Measurements from ENCODE around the gene ATP13A2.

ATP13A2 gene

DNA sequence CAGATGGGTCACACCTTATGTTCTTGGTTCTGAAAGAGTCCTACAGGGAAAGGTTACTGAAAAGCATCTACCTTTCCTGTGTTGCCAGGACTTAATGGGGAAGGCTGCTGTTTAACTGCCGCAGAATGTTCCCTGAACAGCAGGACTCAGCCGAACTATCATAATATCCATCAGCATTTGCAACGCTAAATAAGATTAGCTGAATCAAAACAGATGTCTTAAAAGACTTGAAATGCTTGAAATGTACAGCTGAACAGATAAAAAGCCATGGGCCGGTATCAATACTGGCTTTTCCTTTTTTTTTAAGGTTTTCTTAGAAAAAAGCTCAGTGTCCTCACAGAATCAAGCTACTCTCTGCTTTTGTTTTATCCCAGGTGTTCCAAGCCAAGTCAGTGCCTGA lies 19.7 kb upstream of the ATP13A2 start:
- no peak for DNase-seq

GRCh38 chr1:17030206-17030605 lies 18.5 kb upstream of the ATP13A2 start:
- no peak for DNase-seq

GRCh38 chr1:17028662-17029188 lies 17.0 kb upstream of the ATP13A2 start:
- DNase-seq = no peak

DNA sequence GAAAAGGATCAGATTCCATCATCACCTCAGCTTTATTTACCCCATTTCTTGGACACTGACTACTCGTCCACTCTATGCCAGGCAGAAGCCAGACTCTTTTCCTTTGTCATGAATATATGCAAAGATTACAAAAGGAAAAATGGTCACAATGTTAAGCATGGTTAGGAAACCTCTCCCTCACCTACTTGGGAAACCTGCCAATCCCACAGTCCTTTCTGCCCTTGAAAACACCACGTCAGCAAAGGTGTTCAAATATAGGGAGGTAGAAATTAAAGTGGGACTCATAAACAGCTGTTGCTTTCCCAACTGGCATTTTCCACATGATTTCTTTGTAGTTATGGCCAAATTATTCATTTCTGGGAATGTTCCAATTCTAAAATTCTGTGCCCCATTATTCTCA lies 16.2 kb upstream of the ATP13A2 start:
- DNase-seq = no peak

DNA sequence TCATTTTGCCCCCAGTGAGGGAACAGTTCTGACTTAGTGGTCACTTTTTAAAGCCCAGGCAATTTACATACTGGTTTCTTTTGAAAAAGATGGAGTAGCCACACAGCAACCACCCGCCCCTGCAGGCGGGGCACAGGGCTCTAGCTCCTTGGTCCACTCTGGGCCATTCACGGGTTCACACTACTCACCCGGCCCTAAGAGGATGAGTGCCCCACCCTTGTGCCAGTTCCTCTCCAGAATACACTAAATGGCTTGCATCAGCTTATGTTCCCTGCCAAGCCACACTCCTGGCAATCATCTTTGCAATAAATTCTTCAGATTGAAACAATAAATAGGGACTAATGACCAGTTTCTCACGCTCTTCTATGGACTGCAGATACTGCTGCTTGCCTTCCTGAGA lies 15.7 kb upstream of the ATP13A2 start:
- no peak for DNase-seq

DNA sequence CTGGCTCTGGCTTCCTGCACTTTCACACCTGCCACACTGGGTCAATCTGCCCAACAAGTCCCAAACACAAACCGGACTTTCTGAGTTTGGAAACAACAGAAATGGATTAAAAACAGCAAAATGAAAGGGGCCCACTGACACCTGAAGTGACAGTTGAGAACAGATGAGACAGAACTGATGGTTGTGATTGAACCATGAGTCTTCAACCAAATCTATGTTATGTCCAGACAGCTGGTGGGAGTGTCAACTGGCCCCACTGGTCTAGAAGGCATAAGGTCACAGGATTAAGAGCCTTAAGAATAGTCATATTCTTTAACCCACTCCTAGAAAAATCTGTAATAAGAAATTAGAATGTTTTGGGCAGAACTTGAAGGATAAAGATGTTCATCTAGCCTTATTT lies 13.0 kb upstream of the ATP13A2 start:
- no peak for DNase-seq

GRCh38 chr1:17023573-17023972 lies 11.8 kb upstream of the ATP13A2 start:
- DNase-seq = no peak

GRCh38 chr1:17023102-17023501 lies 11.4 kb upstream of the ATP13A2 start:
- no peak for DNase-seq

- no peak for DNase-seq
These were observed 10.2 kb upstream of the ATP13A2 start for GRCh38 chr1:17021896-17022295.

DNA sequence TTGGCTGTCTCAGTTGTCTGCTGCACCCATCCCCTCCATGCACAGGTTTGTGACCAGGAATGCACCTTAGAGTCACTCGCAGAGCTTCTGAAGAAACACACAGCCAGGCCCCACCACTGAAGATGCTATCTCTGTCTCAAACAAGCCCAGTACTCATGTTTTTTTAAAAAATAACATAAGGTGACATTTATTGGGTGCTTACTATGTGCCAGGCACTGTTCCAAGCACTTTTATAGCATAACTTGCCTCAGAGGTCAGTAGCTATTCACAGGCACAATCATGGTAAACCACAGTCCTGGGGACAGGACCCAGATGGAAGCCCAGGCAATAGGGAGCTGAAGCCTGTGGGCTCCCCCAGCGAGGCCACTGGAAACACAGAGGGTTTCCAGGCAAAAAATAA lies 8.8 kb upstream of the ATP13A2 start:
- no peak for DNase-seq

- DNase-seq = no peak
These were observed 7.1 kb upstream of the ATP13A2 start for GRCh38 chr1:17018849-17019248.

DNA sequence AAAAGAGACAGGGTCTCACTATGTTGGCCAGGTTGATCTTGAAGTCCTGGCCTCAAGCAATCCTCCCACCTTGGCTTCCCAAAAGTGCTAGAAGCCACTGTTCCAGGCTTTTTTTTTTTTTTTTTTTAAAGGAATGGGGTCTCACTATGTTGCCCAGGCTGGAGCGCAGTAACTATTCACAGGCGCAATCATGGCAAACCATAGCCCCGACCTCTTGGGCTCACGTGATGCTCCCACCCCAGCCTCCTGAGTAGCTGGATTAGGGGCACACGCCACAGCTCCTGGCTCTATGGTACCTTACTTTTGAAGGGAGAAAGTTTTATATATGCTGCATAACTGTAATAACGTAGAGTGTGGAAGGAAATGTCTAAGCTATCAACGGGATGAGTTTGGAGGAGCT lies 5.7 kb upstream of the ATP13A2 start:
- no peak for DNase-seq

- no peak for DNase-seq
These were observed 4.6 kb upstream of the ATP13A2 start for GRCh38 chr1:17016317-17016661.

- DNase-seq = no peak
These were observed 3.2 kb upstream of the ATP13A2 start for GRCh38 chr1:17014671-17015567.

DNA sequence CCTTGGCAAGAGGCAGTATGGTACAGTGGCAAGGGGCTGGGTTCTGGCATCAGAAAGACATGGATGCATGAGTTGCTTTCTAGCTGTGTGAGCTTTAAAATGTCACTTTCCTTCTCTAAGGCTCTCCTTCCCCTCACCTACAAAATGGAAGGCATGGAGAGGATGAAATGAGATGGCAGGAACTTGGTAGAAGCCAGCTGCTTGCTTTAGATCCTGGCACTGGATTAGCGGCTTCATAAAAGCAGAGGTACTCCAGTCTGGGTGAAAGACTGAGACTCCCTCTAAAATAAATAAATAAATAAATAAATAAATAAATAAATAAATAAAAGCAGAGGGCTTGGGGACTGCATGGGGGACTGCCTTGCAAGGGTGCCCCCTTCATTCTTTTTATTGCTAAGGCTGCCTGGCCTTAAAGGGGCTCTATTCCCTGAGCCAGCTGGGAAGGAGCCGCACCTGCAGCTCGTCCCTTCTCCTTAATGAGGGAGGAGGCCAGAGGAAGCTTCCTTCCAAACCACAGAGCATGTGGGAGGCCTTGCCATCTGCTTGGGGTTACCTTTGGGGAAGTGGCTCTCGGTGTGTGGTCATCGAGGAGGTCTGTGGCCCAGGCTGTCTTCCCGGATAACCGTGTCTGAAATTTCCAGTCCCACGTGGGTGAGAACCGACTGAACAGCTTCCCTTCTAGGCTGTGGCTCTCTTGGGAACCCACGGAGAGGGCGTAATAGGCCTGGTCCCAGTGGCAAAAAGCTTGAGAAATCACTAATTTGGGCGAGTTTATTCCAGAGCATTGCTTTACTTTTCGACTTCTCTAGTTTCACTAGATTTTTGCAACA lies 2.0 kb upstream of the ATP13A2 start:
- no peak for DNase-seq

DNA sequence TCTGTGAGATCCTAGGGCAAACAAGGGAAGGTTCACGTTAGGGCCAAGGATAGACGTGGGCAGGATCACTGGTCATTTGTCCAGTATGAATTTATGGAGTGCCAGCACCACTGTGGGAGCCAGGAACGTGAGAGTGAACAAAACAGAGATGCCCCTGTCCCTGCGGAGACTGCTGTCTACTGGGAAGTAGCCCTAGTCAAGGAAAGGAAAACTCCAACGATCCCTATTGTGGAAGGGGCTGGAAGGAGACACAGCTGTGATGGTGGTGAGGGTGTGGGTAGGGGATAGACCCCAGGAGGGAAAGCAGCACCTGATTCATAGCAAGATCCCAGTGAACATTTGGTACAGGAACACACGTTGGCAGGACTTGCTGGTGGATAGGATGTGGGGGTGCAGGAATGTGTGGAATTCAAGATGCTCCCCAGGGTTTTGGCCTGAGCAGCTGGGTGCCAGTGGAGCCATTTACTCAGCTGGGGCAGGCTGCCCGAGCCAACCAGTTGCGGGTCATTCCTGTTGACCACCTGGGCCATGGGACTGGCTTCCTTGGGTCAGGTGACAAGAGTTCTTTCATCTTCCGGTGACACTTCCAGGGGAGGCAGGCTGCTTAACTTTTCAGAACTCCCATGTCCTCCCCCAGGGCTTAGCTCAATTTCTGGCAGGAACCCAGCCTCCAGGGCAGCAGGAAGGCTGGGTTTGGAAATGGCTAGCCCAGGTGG lies 1.2 kb upstream of the ATP13A2 start:
- DNase-seq = no peak

- no peak for DNase-seq
These were observed 663 bp downstream of the ATP13A2 start for GRCh38 chr1:17011092-17011438.

DNA sequence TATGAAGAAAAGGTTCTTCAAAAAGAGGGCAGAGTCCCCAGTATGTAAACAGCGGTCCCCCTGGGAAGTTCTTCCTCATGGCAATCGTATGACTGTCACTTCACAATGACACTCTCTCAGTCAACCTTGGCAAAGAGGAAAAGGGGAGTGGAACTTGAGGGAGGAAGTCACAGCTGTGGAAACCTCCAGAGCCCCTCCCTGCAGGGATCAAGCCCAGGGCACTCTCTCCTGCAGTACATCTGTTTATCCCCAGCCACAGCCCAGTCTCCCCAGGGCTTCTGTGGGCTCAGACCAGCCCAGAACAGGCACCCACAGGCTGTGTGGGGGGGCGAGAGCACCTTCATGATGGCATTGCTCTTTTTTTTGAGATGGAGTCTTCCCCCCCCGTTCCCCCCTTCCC lies 2.0 kb downstream of the ATP13A2 start:
- no peak for DNase-seq

- DNase-seq = no peak
These were observed 3.4 kb downstream of the ATP13A2 start for GRCh38 chr1:17008208-17008855.

DNA sequence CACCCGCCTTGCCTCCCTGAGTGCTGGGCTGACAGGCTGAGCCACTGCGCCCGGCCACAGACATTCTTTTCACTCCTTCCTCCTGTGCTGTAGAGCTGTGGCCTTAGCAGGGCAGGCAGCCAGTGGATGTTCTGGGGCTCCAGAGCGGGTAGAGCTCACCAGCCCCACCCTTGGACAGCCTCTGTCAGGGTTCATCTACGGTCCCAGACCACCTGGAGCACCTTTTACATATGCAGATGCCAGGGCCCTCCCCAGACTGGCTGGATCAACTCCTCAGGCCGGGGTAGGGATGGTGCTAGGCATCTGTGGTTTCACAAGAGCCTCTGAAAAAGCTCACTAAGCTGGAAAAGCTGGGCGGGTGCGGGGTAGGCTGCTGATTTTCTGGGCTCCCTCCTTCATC lies 4.6 kb downstream of the ATP13A2 start:
- no peak for DNase-seq

DNA sequence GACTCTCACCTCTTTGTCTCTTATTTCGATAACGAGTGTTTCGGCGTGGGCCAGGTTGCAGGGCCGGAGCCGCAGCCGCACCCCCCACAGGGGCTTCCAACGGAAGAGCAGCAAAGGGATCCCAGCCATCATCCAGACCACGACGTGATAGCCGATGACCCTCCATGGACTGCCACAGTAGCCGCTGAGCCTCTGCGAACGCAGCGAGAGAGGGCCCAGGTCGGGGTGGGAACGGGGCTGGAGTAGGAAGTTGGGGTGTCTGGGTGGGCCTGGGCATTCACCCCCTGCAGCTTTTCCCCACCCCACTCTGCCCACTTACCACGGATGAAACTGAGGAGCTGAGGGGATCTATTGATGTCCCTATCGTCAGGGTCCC lies 6.4 kb downstream of the ATP13A2 start:
- no peak for DNase-seq

DNA sequence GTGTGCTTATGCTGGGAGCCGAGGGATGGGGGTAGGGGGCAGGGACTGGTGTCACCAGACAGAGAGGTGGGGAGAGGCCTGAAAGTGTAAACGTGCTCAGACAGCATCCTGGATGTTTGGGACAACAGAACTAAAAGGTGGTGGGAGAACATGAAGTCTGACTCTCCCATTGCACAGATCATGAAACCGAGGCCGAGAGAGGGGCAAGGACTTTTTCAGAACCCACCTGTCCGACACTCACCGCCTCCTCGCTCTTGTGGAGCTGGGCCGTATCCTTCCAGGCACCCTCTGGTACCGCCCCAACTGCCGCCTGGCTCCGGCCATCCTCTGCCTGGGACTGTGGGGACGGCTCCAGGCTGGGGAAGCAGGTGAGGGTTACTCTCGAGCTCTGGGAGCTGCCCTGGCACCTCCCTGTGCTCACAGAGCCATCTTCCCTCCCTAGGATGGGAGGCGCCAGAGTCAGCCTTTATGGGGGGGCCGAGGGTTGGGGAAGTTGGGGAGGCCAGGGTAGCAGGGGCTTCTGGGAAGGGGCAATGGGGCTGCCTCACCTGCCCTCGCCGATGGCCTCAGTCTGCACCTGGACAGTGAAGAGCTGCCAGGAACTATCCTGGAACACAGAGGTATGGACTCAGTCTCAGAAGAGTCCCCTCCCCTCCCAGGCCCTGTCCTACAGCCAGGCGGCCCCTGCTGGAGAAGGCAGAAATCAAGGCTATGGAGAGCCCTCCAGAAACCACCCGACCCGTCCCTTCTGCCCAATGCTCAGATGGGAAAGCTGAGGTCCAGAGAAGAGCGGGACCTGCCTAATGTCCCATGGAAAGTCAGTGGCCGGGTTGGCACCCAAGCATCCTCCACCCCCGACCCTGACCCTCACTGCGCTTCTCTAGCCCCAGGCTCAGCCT lies 7.0 kb downstream of the ATP13A2 start:
- no peak for DNase-seq
